Endothelial cell of umbilical vein (primary cell): Measurements from ENCODE around the gene STK10. TPM values are rescaled to one million over a fixed set of nuclear protein-coding genes. Genes with fewer than 3 reads are reported as not detected.

Source experiments
- BruUV-seq: library from RNA; stranded (reverse); fragments of 400-500 nt; replicated peaks from 2 replicates; lab custom pipeline; 2021; lab: Mats Ljungman, UMichigan
- CTCF ChIA-PET: fragments of 300-600, 350-600 bp; sonication (Branson Sonifier 250); formaldehyde crosslinking; loops from one replicate; lab custom pipeline; 2021; ENCODE audit warnings: antibody characterized with exemption, inconsistent platforms; lab: Charles Lee
- POLR2A ChIA-PET: fragments of 300-600, 350-600 bp; sonication (Branson Sonifier 250); formaldehyde crosslinking; loops from one replicate; lab custom pipeline; 2021; ENCODE audit warnings: antibody characterized with exemption, inconsistent platforms; lab: Charles Lee
- DNase-seq: peaks from one replicate; pipeline ENCODE4 v3.0.0-alpha.2; 2011; ENCODE audit warnings: low read depth, low spot score
- FAIRE-seq: peaks from 2 replicates; lab custom pipeline; 2011; peaks lifted over from hg19 to GRCh38; lab: Jason Lieb, UNC
- H2AFZ ChIP-seq: 2 replicates; pipeline ENCODE4 v1.6.0; 2012; ENCODE audit warnings: low read depth, low read length, control low read depth, inconsistent platforms
- H3K27ac ChIP-seq: 2 replicates; pipeline ENCODE4 v1.5.1; 2011; ENCODE audit warnings: low read depth, mild to moderate bottlenecking, control low read depth, low read length, moderate library complexity; ENCODE audit not compliant: insufficient read depth
- H3K27me3 ChIP-seq, 2 experiments: 2 replicates each; pipeline versions ENCODE4 v1.6.0 to v1.6.1; 2011; ENCODE audit warnings: low read length in 2 of 2, mixed read lengths in 1 of 2; ENCODE audit not compliant: control insufficient read depth in 2 of 2, insufficient read depth in 2 of 2
- H3K36me3 ChIP-seq, 2 experiments: 2 replicates in 1 of 2; 3 replicates in 1 of 2; pipeline ENCODE4 v1.5.1; 2011; ENCODE audit warnings: low read length in 2 of 2, mild to moderate bottlenecking in 1 of 2, moderate library complexity in 1 of 2; ENCODE audit not compliant: control insufficient read depth in 2 of 2, insufficient read depth in 2 of 2; ENCODE audit errors: extremely low read depth in 1 of 2
- H3K4me1 ChIP-seq: 3 replicates; pipeline ENCODE4 v1.5.1; 2011; ENCODE audit warnings: mild to moderate bottlenecking, low read length; ENCODE audit not compliant: control insufficient read depth, insufficient read depth; ENCODE audit errors: extremely low read depth
- H3K4me2 ChIP-seq: 2 replicates; pipeline ENCODE4 v1.6.1; 2011; ENCODE audit warnings: low read length, control low read depth, mixed read lengths; ENCODE audit not compliant: insufficient read depth
- H3K4me3 ChIP-seq, 3 experiments: fragments of 200-600 bp in 1 of 3; sonication (generic), shearing (Covaris generic) in 1 of 3; replicated peaks in 1 of 3; 2 replicates each; pipeline ENCODE4 v1.5.1; 2011 to 2016; ENCODE audit warnings: control low read depth in 3 of 3, low read length in 3 of 3, mild to moderate bottlenecking in 2 of 3, inconsistent platforms in 1 of 3, low read depth in 1 of 3, moderate library complexity in 1 of 3; ENCODE audit not compliant: insufficient read depth in 1 of 3
- H3K79me2 ChIP-seq: 2 replicates; pipeline ENCODE4 v1.6.0; 2012; ENCODE audit warnings: low read length, inconsistent platforms; ENCODE audit not compliant: control insufficient read depth, insufficient read depth
- H3K9ac ChIP-seq: replicated peaks from 2 replicates; pipeline ENCODE3; 2011; ENCODE audit warnings: low read length, control low read depth; ENCODE audit not compliant: insufficient read depth; ENCODE audit errors: extremely low read depth
- H3K9me1 ChIP-seq: replicated peaks from 3 replicates; pipeline ENCODE4 v1.6.0; 2011; ENCODE audit warnings: mild to moderate bottlenecking, low read length; ENCODE audit not compliant: control insufficient read depth, insufficient read depth; ENCODE audit errors: extremely low read depth
- H3K9me3 ChIP-seq: replicated peaks from 2 replicates; pipeline ENCODE4 v1.5.1; 2012; ENCODE audit warnings: low read length, inconsistent platforms; ENCODE audit not compliant: control insufficient read depth, insufficient read depth
- H4K20me1 ChIP-seq: replicated peaks from 2 replicates; pipeline ENCODE3; 2011; ENCODE audit warnings: mild to moderate bottlenecking, low read length; ENCODE audit not compliant: control insufficient read depth, insufficient read depth; ENCODE audit errors: extremely low read depth
- EZH2 ChIP-seq: IDR thresholded peaks from 2 replicates; pipeline ENCODE4 v1.6.1; 2012; ENCODE audit warnings: borderline replicate concordance, low read depth, mild to moderate bottlenecking, moderate library complexity, low read length, inconsistent platforms; ENCODE audit not compliant: severe bottlenecking
- FOS ChIP-seq: IDR thresholded peaks from 2 replicates; pipeline ENCODE4 v1.6.1; 2011; ENCODE audit warnings: mild to moderate bottlenecking, low read length, moderate library complexity, borderline replicate concordance; ENCODE audit not compliant: insufficient read depth
- JUN ChIP-seq: IDR thresholded peaks from 2 replicates; pipeline ENCODE4 v1.6.1; 2011; ENCODE audit warnings: borderline replicate concordance, low read depth; ENCODE audit not compliant: insufficient read length, insufficient read depth
- MAX ChIP-seq: IDR thresholded peaks from 2 replicates; pipeline ENCODE4 v1.6.1; 2011; ENCODE audit not compliant: insufficient read depth, insufficient read length
- MYC ChIP-seq: IDR thresholded peaks from one replicate; pipeline ENCODE4 v1.6.1; 2011; ENCODE audit warnings: mild to moderate bottlenecking, low read depth, low read length
- POLR2A ChIP-seq: IDR thresholded peaks from 2 replicates; pipeline ENCODE4 v1.6.1; 2012; ENCODE audit warnings: low read depth, mild to moderate bottlenecking, control low read depth, low read length
- POLR2AphosphoS5 ChIP-seq: IDR thresholded peaks from 2 replicates; pipeline ENCODE4 v1.6.1; 2012; ENCODE audit warnings: low read depth, mild to moderate bottlenecking, control low read depth, low read length, moderate library complexity; ENCODE audit not compliant: insufficient read depth
- dilution Hi-C: fragments of 300-500 bp; cut with MboI; formaldehyde crosslinking; loops from one replicate; pipeline ENCODE4 v1.15.0; 2019; ENCODE audit warnings: low sequenced_read_pairs; ENCODE audit not compliant: extremely low pct_ligation_motif_present
- intact Hi-C: fragments of 100-400 bp; cut with micrococcal nuclease; formaldehyde crosslinking; loops from one replicate; pipeline ENCODE4 v1.10.0; 2022
- polyA plus RNA-seq, 4 experiments: library from polyadenylated mRNA; depleted of rRNA in 3 of 4; stranded (reverse) in 3 of 4; unstranded in 1 of 4; fragments of >200 nt; gene quantifications; 2 replicates each; pipeline versions ENCODE4 v1.2.1 to v1.2.3, GENCODE V29; 2011 to 2012; ENCODE audit warnings: missing spikeins in 1 of 4
- total RNA-seq: library from RNA; stranded (reverse); gene quantifications from 2 replicates; pipeline ENCODE4 v1.2.3, GENCODE V29; 2021
- TF ChIP-seq, protein P1 (sequence below), 2 donors: IDR thresholded peaks; 1 replicate in 1 of 2; 2 replicates in 1 of 2; pipeline ENCODE4 v1.5.1; 2011; ENCODE audit warnings: low read length in 2 of 2, mild to moderate bottlenecking in 2 of 2, moderate library complexity in 2 of 2, control low read depth in 1 of 2, inconsistent platforms in 1 of 2, low read depth in 1 of 2; ENCODE audit not compliant: insufficient read depth in 1 of 2; ENCODE audit errors: extremely low read depth in 1 of 2

STK10 gene
- total and polyA plus RNA-seq, 2 donors (not counting 3 experiments of a cell fraction or from before 2014, with no cell fraction given): 16.9 to 47.2 TPM

DNA sequence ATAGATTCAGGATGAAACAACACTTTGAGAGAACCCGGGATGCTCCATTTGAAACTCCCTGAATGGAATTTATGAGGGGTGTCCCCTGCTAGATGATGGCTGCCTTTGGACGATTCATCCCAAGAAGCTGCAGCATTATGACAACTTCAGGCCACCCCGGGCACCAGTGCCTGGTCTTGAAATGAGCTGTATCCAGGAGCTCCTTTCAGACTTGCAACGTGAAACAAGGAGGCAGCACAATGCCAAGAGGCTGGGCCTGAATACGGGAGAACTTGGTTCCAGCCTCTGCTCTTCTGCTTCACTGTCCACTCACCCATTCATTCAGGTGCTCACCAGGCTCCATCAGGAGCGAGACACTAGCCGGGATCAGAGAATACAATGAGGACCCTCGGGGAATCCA is 78.3 kb downstream of the STK10 start:
- H3K4me3 ChIP-seq: no peak overlapping the region
- no TSS peak for BruUV-seq
- H3K27ac ChIP-seq: no peak overlapping the region
- no peak for TF ChIP-seq MAX
- TF ChIP-seq JUN: no peak
- TF ChIP-seq POLR2A: no peak
- TF ChIP-seq, protein P1, sequence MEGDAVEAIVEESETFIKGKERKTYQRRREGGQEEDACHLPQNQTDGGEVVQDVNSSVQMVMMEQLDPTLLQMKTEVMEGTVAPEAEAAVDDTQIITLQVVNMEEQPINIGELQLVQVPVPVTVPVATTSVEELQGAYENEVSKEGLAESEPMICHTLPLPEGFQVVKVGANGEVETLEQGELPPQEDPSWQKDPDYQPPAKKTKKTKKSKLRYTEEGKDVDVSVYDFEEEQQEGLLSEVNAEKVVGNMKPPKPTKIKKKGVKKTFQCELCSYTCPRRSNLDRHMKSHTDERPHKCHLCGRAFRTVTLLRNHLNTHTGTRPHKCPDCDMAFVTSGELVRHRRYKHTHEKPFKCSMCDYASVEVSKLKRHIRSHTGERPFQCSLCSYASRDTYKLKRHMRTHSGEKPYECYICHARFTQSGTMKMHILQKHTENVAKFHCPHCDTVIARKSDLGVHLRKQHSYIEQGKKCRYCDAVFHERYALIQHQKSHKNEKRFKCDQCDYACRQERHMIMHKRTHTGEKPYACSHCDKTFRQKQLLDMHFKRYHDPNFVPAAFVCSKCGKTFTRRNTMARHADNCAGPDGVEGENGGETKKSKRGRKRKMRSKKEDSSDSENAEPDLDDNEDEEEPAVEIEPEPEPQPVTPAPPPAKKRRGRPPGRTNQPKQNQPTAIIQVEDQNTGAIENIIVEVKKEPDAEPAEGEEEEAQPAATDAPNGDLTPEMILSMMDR (IDR thresholded peaks at IDR 0.05; ENCODE audit: extremely low read depth in 1 of 2, insufficient read depth in 1 of 2, low read depth in 1 of 2, low read length in 2 of 2): no peak
- TF ChIP-seq POLR2AphosphoS5: no peak
- TF ChIP-seq EZH2: no peak
- no peak for TF ChIP-seq FOS
- no peak for TF ChIP-seq MYC
- H3K9ac ChIP-seq: no peak overlapping the region
- no peak for FAIRE-seq
- H3K9me1 ChIP-seq: no peaks in the 10 kb centered on the region
- ChIA-PET CTCF (interaction anchor here (1.2 to 5.0 kb wide), 3 partner anchors 14 to 183 kb away, joined by 3 to 36 read pairs (median 19); partner anchors contain the start of gene STK10), POLR2A (no interaction called here)
- peaks cover 16% of the 10 kb centered on the region for H3K4me1 ChIP-seq
- no peak overlapping the region for H3K4me2 ChIP-seq
- dilution Hi-C loops (no loop called here), intact Hi-C loops (no loop called here)
- H3K9me3 ChIP-seq: no peaks in the 10 kb centered on the region
- no peak overlapping the region for H2AFZ ChIP-seq
- H3K79me2 ChIP-seq: no peaks in the 10 kb centered on the region
- no peak for DNase-seq
- H3K36me3 ChIP-seq: no peaks in the 10 kb centered on the region
- H3K27me3 ChIP-seq: no peaks in the 10 kb centered on the region
- no peaks in the 10 kb centered on the region for H4K20me1 ChIP-seq
